ENCODE results near the gene MGAT5.

The MGAT5 gene

DNA sequence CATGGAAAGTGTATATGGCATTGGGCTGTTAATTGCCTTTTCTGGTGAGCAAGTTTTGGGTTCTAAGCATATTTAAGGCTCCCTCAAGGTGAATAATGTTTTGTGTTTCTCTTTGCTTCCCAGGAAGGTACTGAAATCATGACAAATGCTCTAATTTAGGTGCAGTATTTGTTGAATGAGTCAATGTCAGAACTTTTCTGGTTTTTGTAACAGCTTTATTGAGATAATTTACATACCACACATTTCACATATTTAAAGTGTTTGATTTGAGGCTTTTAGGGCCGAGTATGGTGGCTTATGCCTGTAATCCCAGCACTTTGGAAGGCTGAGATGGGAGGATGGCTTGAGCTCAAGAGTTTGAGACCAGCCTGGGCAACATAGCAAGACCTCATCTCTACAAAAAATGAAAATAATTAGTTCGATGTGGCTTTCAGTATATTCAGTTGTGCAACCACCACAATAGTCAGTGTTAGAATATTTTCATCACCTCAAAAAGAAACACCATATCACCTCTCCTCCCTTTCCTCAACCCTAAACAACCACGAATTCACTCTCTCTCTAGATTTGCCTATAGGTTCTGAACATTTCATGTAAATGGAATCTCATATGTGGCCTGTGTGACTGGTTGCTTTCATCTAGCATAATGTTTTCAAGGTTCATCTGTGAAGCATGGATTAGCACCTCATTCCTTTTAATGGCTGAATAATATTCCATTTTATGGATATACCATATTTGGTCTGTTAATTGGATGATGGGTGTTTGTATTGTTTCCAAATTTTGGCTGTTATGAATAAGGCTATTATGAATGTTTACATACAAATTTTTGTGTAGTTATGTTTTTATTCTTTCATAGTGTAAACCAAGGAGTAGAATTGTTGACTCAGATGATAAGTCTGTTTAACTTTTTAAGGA, 54.9 kb downstream of the MGAT5 start:
- no peak for DNase-seq

DNA sequence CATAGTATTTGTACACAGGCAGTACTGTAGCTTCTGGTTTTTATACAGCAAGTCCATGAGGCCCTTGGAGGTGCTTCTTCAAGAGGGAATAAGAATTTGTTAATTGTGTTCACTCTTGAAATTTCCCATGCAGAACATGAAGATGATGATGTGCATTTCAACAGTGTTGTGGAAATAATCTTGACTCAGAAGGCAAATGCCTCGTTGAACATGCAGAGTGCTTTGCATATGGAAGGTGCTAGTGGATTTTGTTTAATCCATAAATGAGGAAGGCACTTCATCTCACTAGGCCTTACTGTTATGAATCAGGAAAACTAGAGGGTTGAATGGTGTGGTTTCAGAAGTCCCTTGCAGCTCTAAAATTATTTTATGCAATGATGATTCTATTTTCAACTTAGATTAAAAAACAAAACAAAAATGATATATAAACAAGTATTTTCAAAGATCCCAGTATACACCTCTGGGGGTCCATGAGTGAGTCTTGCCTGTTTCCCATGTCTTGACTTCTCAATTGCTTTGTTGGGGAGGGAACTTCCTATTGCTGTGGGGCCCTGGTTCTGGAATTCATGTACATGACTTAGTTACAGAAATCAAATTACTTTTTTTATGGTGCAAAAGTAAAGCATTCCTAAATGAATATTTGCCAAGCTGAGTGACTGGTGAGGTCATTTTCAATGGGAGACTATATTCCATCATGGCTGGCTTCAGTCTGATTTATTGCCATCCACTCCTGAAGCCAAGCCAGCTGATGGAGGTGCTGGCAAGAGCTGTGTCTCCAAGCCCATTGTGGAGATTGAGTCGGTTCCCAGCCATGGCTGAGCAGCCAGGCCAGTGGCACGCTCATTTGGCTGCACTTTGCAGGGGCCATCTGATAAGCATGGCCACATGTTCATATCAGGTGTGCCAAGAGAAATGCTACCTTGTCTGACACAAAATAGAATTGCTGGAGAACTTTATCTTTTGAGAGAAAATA, 56.5 kb downstream of the MGAT5 start:
- DNase-seq = no peak

DNA sequence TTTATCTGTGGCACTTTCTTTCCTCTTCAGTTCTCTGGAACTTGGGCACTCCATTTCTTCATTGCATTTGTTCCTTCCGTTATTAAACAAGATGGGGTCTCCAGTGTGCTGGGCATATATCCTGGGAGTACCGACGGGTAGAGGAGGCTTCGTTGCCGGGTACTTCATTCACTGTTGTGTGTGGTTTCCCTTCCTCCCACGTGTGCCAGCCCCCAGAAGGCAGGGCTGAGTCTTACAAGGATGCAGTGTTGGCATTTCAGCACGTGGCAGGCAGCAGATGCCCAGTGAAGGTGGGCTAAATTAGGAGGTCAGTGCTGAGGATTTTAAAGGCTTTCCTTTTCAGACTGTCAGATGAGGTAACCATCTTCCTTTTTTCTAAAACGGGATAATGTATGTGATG, 58.6 kb downstream of the MGAT5 start:
- DNase-seq = peak in 1 of 2 experiments; percentile 4

DNA sequence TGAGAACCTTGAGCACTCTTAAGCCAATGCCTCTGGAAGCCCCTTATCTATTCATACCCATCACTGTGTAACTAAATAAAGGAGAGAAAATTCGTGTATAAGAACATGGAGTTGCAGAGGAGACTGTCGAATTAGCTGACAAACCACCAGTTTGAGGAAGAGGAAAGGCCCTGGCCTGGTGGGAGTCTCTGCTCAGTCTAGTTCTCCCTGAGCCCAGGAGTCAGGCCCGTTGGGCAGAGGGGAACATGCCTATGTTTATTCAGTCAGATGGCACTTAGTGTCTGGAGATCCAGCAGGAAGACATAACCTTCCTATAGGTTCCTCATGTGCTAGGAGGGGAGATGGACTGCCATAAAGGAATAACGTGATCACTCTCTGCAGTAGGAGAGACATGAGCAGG, 60.3 kb downstream of the MGAT5 start:
- no peak for DNase-seq

DNA sequence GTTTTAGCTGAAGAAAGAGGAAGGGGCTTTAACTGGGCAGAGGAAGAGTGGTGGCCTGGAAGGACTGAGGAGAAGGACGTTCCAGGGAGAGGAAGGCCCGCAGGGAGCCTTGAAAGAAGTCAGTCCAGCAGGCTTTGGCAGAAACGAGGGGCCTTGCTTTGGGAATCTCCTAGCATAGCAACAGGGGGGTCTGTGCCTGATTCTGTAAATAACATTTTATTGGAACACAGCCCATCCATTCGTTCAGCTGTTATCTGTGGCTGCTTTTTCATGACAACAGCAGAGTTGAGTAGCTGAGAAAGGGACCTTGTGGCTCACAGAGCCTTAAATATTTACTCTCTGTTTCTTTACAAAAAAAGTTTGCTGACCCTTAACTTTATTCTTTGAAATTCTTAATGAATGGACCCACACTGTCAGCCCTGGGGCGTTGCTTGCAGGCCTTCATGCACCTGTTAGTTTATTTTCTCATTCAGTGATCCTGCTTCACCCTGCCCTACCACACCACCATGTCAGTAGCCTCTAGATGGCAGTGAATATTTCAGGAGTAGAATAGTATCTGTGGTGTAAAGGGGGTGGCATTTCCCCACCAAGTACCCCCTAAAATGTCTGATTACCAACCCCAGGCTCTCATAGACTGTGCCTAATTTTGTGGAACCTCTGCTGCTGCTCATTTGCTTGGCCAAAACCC, 61.0 kb downstream of the MGAT5 start:
- no peak for DNase-seq

DNA sequence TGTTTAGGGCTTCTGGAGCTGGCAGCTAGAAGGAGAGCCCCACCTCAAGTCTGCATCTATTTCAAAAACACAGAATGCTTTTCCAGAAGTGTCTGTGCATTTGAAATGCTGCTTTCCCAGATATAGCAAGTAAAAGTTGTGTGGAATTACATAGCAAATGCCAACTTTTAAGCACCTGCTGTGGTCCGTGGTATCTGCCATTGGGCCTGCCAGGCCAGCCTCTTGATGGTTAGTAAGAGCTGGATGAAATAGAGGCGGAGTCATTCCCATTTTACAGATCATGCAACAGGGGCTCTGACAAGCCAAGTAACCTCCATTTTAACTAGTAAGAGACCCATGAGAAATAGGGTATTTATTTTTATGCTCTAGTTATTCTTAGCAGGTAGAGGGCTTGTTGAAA, 61.6 kb downstream of the MGAT5 start:
- DNase-seq = no peak

- peak in 1 of 2 experiments; percentile 53 for DNase-seq
Measured at GRCh38 chr2:134319596-134320254, 65.9 kb downstream of the MGAT5 start.

- DNase-seq = peak; percentile 90 to 91
Measured at GRCh38 chr2:134320930-134321329, 67.1 kb downstream of the MGAT5 start.

GRCh38 chr2:134323777-134324176, 69.9 kb downstream of the MGAT5 start:
- no peak for DNase-seq

- no peak for DNase-seq
Measured at GRCh38 chr2:134324430-134324829, 70.6 kb downstream of the MGAT5 start.

DNA sequence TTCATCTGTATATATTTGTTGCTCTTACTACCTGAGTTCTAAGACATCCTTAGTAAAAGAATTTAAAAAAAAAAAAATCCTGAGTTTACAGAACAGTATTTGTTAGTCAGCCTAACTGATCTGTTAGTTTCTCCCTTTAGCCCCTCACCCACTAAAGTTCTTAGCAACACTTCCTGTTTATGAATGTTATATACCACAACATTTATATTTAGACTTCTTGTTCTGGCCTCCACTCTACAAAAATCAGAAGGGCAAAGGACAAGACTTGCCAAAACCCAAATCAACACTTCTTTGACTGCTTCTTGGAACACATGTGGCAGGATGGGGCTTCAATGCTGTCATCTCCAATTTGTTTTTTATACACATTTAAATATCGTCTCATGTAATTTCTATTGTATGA, 71.1 kb downstream of the MGAT5 start:
- DNase-seq = peak in 1 of 2 experiments; percentile 18

DNA sequence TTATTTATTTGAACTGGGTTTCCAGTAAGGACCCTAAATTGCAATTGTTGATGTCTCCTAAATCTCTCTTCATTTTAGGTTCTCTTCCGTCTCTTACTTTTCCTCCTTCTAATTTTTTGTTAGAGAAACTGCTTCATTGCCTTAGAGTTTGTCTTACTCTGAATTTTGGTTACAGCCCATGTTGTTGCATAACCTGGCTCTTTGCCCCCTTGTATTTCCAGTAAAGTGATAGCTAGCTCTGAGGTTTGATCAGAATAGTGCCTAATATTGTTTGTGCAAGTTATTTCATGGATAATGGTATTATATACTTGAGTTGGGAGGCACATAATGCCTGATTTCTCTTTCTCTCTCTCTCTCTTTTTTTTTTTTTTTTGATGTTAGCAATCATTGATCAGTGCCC, 71.8 kb downstream of the MGAT5 start:
- DNase-seq = no peak

- no peak for DNase-seq
Measured at GRCh38 chr2:134327367-134327766, 73.5 kb downstream of the MGAT5 start.

GRCh38 chr2:134331081-134331480, 77.2 kb downstream of the MGAT5 start:
- no peak for DNase-seq

- no peak for DNase-seq
Measured at GRCh38 chr2:134333646-134334189, 79.8 kb downstream of the MGAT5 start.

- no peak for DNase-seq
Measured at GRCh38 chr2:134334542-134335353, 80.9 kb downstream of the MGAT5 start.

- no peak for DNase-seq
Measured at GRCh38 chr2:134335601-134336000, 81.7 kb downstream of the MGAT5 start.

- no peak for DNase-seq
Measured at GRCh38 chr2:134336352-134336751, 82.5 kb downstream of the MGAT5 start.

DNA sequence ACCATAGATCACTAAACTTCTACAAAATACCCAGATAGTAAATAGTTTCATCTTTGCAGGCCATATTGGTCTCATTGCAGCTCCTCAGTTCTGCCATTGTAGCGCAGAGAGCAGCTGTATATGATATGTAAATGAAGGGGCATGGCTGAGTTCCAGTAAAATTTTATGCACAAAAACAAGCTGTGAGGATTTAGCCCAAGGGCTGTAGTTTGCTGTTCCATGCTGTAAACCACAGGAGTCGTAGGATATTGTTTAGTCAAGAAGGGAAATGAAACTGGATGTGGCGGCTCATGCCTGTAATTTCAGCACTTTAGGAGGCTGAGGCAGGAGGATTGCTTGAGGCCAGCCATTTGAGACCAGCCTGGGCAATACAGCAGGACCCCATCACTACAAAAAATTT, 83.0 kb downstream of the MGAT5 start:
- DNase-seq = no peak

- no peak for DNase-seq
Measured at GRCh38 chr2:134337631-134338030, 83.8 kb downstream of the MGAT5 start.

GRCh38 chr2:134338208-134338607, 84.3 kb downstream of the MGAT5 start:
- peak; percentile 18 to 48 for DNase-seq

All from Kasumi-1 (cell line).